ENCODE measurements around the gene JAK2. TPM values are rescaled to one million over a fixed set of nuclear protein-coding genes. Genes with fewer than 3 reads are reported as not detected.

JAK2 gene
- total and polyA plus RNA-seq, 10 of the 15 experiments (the other 5 are each of a cell fraction or from before 2014, with no cell fraction given) = 4.1 to 22.9 (median 13.7) TPM

GRCh38 chr9:5095795-5096194 is 110.7 kb downstream of the JAK2 start:
- Histone ChIP-seq H4K20me1 (ENCODE audit: control insufficient read depth, insufficient read depth) (no peaks in the 10 kb centered on the region), H3K9ac (ENCODE audit: control insufficient read depth, insufficient read depth, low read length) (no peak overlapping the region), H3K36me3 (ENCODE audit: control insufficient read depth in 2 of 2, insufficient read depth in 2 of 2, low read length in 1 of 2) (no peaks in the 10 kb centered on the region), H3K79me2 (ENCODE audit: control insufficient read depth, insufficient read depth, low read length) (no peaks in the 10 kb centered on the region), H2AFZ (ENCODE audit: control insufficient read depth, low read depth, low read length) (no peak overlapping the region), H3K27ac (ENCODE audit: control insufficient read depth, insufficient read depth) (no peak overlapping the region), H3K4me2 (ENCODE audit: control insufficient read depth, insufficient read depth) (no peak overlapping the region), H3K4me1 (ENCODE audit: control insufficient read depth, insufficient read depth, low read length) (no peaks in the 10 kb centered on the region), H3K9me3 (replicated peaks; ENCODE audit: control insufficient read depth, insufficient read depth, low read length) (no peaks in the 10 kb centered on the region), H3K4me3 (no peak overlapping the region), H3K27me3 (replicated peaks in 1 of 2; ENCODE audit: control insufficient read depth in 2 of 2, insufficient read depth in 2 of 2, low read length in 1 of 2) (no peaks in the 10 kb centered on the region)
- ChIA-PET RAD21 (ENCODE audit: unreplicated experiment) (interaction anchor here (1.0 kb wide), 1 partner anchor 346 kb away, joined by 3 read pairs; no protein-coding TSS in a partner anchor), SMC1A (ENCODE audit: uncharacterized antibody, unreplicated experiment) (no interaction called here), CTCF (interaction anchor here (1.2 to 1.3 kb wide), 2 partner anchors 13 to 20 kb away, joined by 3 read pairs; no protein-coding TSS in a partner anchor), POLR2A (no interaction called here)
- TF ChIP-seq, protein P1, sequence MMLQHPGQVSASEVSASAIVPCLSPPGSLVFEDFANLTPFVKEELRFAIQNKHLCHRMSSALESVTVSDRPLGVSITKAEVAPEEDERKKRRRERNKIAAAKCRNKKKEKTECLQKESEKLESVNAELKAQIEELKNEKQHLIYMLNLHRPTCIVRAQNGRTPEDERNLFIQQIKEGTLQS (IDR thresholded peaks at IDR 0.05; ENCODE audit: borderline replicate concordance, extremely low read depth, low read depth, low read length) = no peak
- TF ChIP-seq ZNF384 (IDR thresholded peaks at IDR 0.05; ENCODE audit: borderline replicate concordance, low read depth, low read length) (no peak), NFYA (IDR thresholded peaks at IDR 0.05; ENCODE audit: borderline replicate concordance, low read depth, low read length) (no peak), NR2C2 (IDR thresholded peaks at IDR 0.05; ENCODE audit: borderline replicate concordance, control insufficient read depth, insufficient read length, low read depth) (no peak), PRDM15 (CRISPR knock-in tag; IDR thresholded peaks at IDR 0.05) (no peak)
- intact Hi-C loops (cut with micrococcal nuclease; ENCODE audit: unreplicated experiment) (no loop called here), in situ Hi-C loops (cut with MboI) (no loop called here)
- no peak for DNase-seq (ENCODE audit: low read depth, low spot score)
- WGBS (ENCODE audit: insufficient coverage, insufficient replicate concordance, low lambda C conversion rate, missing lambda C conversion rate) = 98% methylated on average over 2 of the region's 2 CpGs
- no TSS peak for BruUV-seq (replicated peaks)
- no peak for ATAC-seq
- FAIRE-seq = no peak
